A673 (cell line): ENCODE measurements around the gene RNF220. TPM values are rescaled to one million over a fixed set of nuclear protein-coding genes. Genes with fewer than 3 reads are reported as not detected.

Experiments
- BruUV-seq: library from RNA; stranded (reverse); fragments of 400-500 nt; replicated peaks from 2 replicates; lab custom pipeline; 2021; lab: Mats Ljungman, UMichigan
- CTCF ChIA-PET: fragments of 300-600 bp; sonication (Branson Sonifier 250); formaldehyde crosslinking; loops from one replicate; lab custom pipeline; 2022; ENCODE audit warnings: antibody characterized with exemption; lab: Charles Lee
- POLR2A ChIA-PET: fragments of 300-600 bp; sonication (Branson Sonifier 250); formaldehyde crosslinking; loops from one replicate; lab custom pipeline; 2022; ENCODE audit warnings: antibody characterized with exemption; ENCODE audit not compliant: low non-redundant PET; lab: Charles Lee
- DNase-seq: peaks from one replicate; pipeline ENCODE4 v3.0.0-alpha.2; 2015; ENCODE audit warnings: low spot score
- H3K27ac ChIP-seq: fragments of 200-600 bp; sonication (generic); 2 replicates; pipeline ENCODE4 v1.5.1; 2016; ENCODE audit warnings: mixed run types, low read depth, mild to moderate bottlenecking, mixed read lengths, antibody characterized with exemption, low read length; ENCODE audit not compliant: poor library complexity, severe bottlenecking
- H3K27me3 ChIP-seq: fragments of 200-600 bp; sonication (generic); replicated peaks from 2 replicates; pipeline ENCODE4 v1.6.1; 2017; ENCODE audit warnings: mixed run types, low read depth, mild to moderate bottlenecking, mixed read lengths, antibody characterized with exemption, low read length; ENCODE audit not compliant: insufficient read depth, poor library complexity
- H3K36me3 ChIP-seq: fragments of 200-600 bp; sonication (generic); 2 replicates; pipeline ENCODE4 v1.6.1; 2016; ENCODE audit warnings: mixed run types, mild to moderate bottlenecking, mixed read lengths, antibody characterized with exemption, low read length; ENCODE audit not compliant: insufficient read depth, poor library complexity, severe bottlenecking
- H3K4me1 ChIP-seq: fragments of 200-600 bp; sonication (generic); 2 replicates; pipeline ENCODE4 v1.6.1; 2017; ENCODE audit warnings: mixed run types, mild to moderate bottlenecking, mixed read lengths, antibody characterized with exemption, low read length; ENCODE audit not compliant: insufficient read depth, poor library complexity, severe bottlenecking
- H3K4me3 ChIP-seq: fragments of 200-600 bp; sonication (generic); 2 replicates; pipeline ENCODE4 v1.5.1; 2016; ENCODE audit warnings: low read depth, mixed run types, mild to moderate bottlenecking, mixed read lengths, low read length; ENCODE audit not compliant: poor library complexity, severe bottlenecking
- H3K9me3 ChIP-seq: fragments of 200-600 bp; sonication (generic); 2 replicates; pipeline ENCODE4 v1.6.1; 2016; ENCODE audit warnings: mixed run types, low read depth, mild to moderate bottlenecking, mixed read lengths, antibody characterized with exemption, low read length; ENCODE audit not compliant: poor library complexity, severe bottlenecking
- CTCF ChIP-seq: fragments of 300-800, 200-600 bp; sonication (generic); conservative IDR thresholded peaks from 2 replicates; pipeline ENCODE4 v1.5.1; 2017; ENCODE audit warnings: low read depth, mild to moderate bottlenecking, antibody characterized with exemption, low read length, moderate library complexity, mixed read lengths
- EZH2 ChIP-seq: fragments of 200-600 bp; sonication (generic); IDR thresholded peaks from 2 replicates; pipeline ENCODE4 v1.6.1; 2017; ENCODE audit warnings: borderline replicate concordance, low read depth, mild to moderate bottlenecking, mixed read lengths, antibody characterized with exemption, low read length; ENCODE audit not compliant: poor library complexity, severe bottlenecking
- intact Hi-C: fragments of 100-400 bp; cut with micrococcal nuclease; formaldehyde crosslinking; loops from one replicate; pipeline ENCODE4 v1.10.0; 2022; ENCODE audit not compliant: unreplicated experiment
- total RNA-seq: library from RNA; stranded (reverse); gene quantifications from 2 replicates; pipeline ENCODE4 v1.2.3, GENCODE V29; 2021

The RNF220 gene
- total RNA-seq, 1 experiment from 2014 or later, result 80.6 TPM

GRCh38 chr1:44569491-44569890 lies 164.4 kb downstream of the RNF220 start:
- Histone ChIP-seq H3K27me3 (no peaks in the 10 kb centered on the region), H3K4me1 (no peaks in the 10 kb centered on the region), H3K36me3 (no peaks in the 10 kb centered on the region), H3K9me3 (no peaks in the 10 kb centered on the region), H3K4me3 (no peak overlapping the region), H3K27ac (no peak overlapping the region)
- DNase-seq, result no peak
- TF ChIP-seq EZH2 (no peak), CTCF (no peak)
- CTCF ChIA-PET, result interaction anchor here (1.1 kb wide), 1 partner anchor 10 kb away, joined by 3 read pairs; no protein-coding TSS in a partner anchor
- POLR2A ChIA-PET, result no interaction called here
- BruUV-seq, result no TSS peak
- intact Hi-C loops, result no loop called here

- Histone ChIP-seq H3K27me3 (no peaks in the 10 kb centered on the region), H3K27ac (no peak overlapping the region), H3K4me1 (no peaks in the 10 kb centered on the region), H3K9me3 (no peaks in the 10 kb centered on the region), H3K4me3 (no peak overlapping the region), H3K36me3 (no peaks in the 10 kb centered on the region)
- POLR2A ChIA-PET, result interaction anchor here (0.6 kb wide), 1 partner anchor 25 kb away, joined by 4 read pairs; no protein-coding TSS in a partner anchor
- CTCF ChIA-PET, result interaction anchor here (0.6 to 2.0 kb wide), 4 partner anchors 19 to 491 kb away, joined by 4 to 17 read pairs (median 7); no protein-coding TSS in a partner anchor
- no TSS peak for BruUV-seq
- TF ChIP-seq EZH2 (no peak), CTCF (peak; percentile 67)
- DNase-seq, result peak; percentile 31
- intact Hi-C loops, result loop anchor here (2.0 kb wide), 1 partner anchor 81 kb away; no protein-coding TSS in a partner anchor
Measured at GRCh38 chr1:44571712-44572571, 166.9 kb downstream of the RNF220 start.

GRCh38 chr1:44572572-44572879 lies 167.5 kb downstream of the RNF220 start:
- POLR2A ChIA-PET, result interaction anchor here (0.6 kb wide), 1 partner anchor 26 kb away, joined by 4 read pairs; no protein-coding TSS in a partner anchor
- no peaks in the 10 kb centered on the region for H3K4me1 ChIP-seq
- no peaks in the 10 kb centered on the region for H3K9me3 ChIP-seq
- no peak overlapping the region for H3K27ac ChIP-seq
- intact Hi-C loops, result loop anchor here (2.0 kb wide), 1 partner anchor 80 kb away; no protein-coding TSS in a partner anchor
- no peaks in the 10 kb centered on the region for H3K36me3 ChIP-seq
- no peak overlapping the region for H3K4me3 ChIP-seq
- CTCF ChIA-PET, result interaction anchor here (0.6 to 2.0 kb wide), 4 partner anchors 20 to 491 kb away, joined by 4 to 17 read pairs (median 7); no protein-coding TSS in a partner anchor
- no peak for TF ChIP-seq CTCF
- no peak for TF ChIP-seq EZH2
- no peak for DNase-seq
- H3K27me3 ChIP-seq, result no peaks in the 10 kb centered on the region
- no TSS peak for BruUV-seq
